HepG2 (cell line): ENCODE measurements around the gene FANCG. TPM values are rescaled to one million over a fixed set of nuclear protein-coding genes. Genes with fewer than 3 reads are reported as not detected.

Experiments used
- EEA1 ChIP-seq: sonication (generic); formaldehyde crosslinking; IDR thresholded peaks from 2 replicates; pipeline ENCODE4 v1.5.1; 2020; ENCODE audit warnings: mild to moderate bottlenecking, missing genetic modification reagents, borderline replicate concordance
- HNF4G ChIP-seq, 2 experiments: sonication (generic) in 1 of 2; formaldehyde crosslinking in 1 of 2; IDR thresholded peaks; 2 replicates each; pipeline versions ENCODE4 v1.4.0 to v1.6.1; 2011 to 2020; ENCODE audit warnings: borderline replicate concordance in 2 of 2, low read depth in 2 of 2, mild to moderate bottlenecking in 2 of 2, low read length in 1 of 2, missing genetic modification reagents in 1 of 2, moderate library complexity in 1 of 2
- HNRNPK ChIP-seq: fragments of 200-400 bp; formaldehyde crosslinking; IDR thresholded peaks from 2 replicates; pipeline ENCODE4 v1.6.1; 2018; ENCODE audit warnings: low read length, low read depth, moderate library complexity, mild to moderate bottlenecking; ENCODE audit not compliant: poor library complexity, severe bottlenecking
- HOXA7 ChIP-seq: sonication (generic); formaldehyde crosslinking; IDR thresholded peaks from 2 replicates; pipeline ENCODE4 v1.8.1; 2022; ENCODE audit warnings: mild to moderate bottlenecking, missing genetic modification reagents, moderate library complexity
- MATR3 ChIP-seq: sonication (generic); formaldehyde crosslinking; IDR thresholded peaks from 2 replicates; pipeline ENCODE4 v1.4.0; 2020; ENCODE audit warnings: missing genetic modification reagents
- MBD4 ChIP-seq: IDR thresholded peaks from 2 replicates; pipeline ENCODE4 v1.6.1; 2012; ENCODE audit warnings: low read length, inconsistent platforms, borderline replicate concordance
- MEIS1 ChIP-seq: sonication (generic); formaldehyde crosslinking; IDR thresholded peaks from 2 replicates; pipeline ENCODE4 v1.9.0; 2021; ENCODE audit warnings: mild to moderate bottlenecking, missing genetic modification reagents, moderate library complexity, borderline replicate concordance
- MZF1 ChIP-seq: sonication (generic); formaldehyde crosslinking; IDR thresholded peaks from 2 replicates; pipeline ENCODE4 v1.8.1; 2023; ENCODE audit warnings: mild to moderate bottlenecking, missing genetic modification reagents, borderline replicate concordance
- NFE2L2 ChIP-seq: fragments of 150-350 bp; IDR thresholded peaks from 2 replicates; pipeline ENCODE4 v1.6.1; 2014; ENCODE audit warnings: low read length
- RXRB ChIP-seq: IDR thresholded peaks from 2 replicates; pipeline ENCODE4 v1.6.1; 2016; ENCODE audit warnings: borderline replicate concordance, missing genetic modification reagents, missing compliant biosample characterization
- SOX5 ChIP-seq: IDR thresholded peaks from 2 replicates; pipeline ENCODE4 v1.6.1; 2016; ENCODE audit warnings: borderline replicate concordance
- SYNCRIP ChIP-seq: fragments of 200-400 bp; formaldehyde crosslinking; IDR thresholded peaks from 2 replicates; pipeline ENCODE4 v1.6.1; 2018; ENCODE audit warnings: mild to moderate bottlenecking, low read depth, low read length; ENCODE audit not compliant: insufficient read depth
- ZBTB21 ChIP-seq: sonication (generic); formaldehyde crosslinking; IDR thresholded peaks from 2 replicates; pipeline ENCODE4 v1.4.0; 2020; ENCODE audit warnings: missing genetic modification reagents
- ZBTB7A ChIP-seq: sonication (generic); formaldehyde crosslinking; IDR thresholded peaks from 2 replicates; pipeline ENCODE4 v1.8.0; 2022; ENCODE audit warnings: mild to moderate bottlenecking, missing genetic modification reagents
- ZFP36 ChIP-seq: fragments of 150-350 bp; IDR thresholded peaks from 2 replicates; pipeline ENCODE4 v1.6.1; 2018; ENCODE audit warnings: borderline replicate concordance, low read length, low read depth; ENCODE audit not compliant: partially characterized antibody
- ZIK1 ChIP-seq: sonication (generic); formaldehyde crosslinking; IDR thresholded peaks from 2 replicates; pipeline ENCODE4 v1.5.0; 2020; ENCODE audit warnings: mild to moderate bottlenecking, low read depth, missing genetic modification reagents, borderline replicate concordance
- ZMYM2 ChIP-seq: sonication (generic); formaldehyde crosslinking; IDR thresholded peaks from 2 replicates; pipeline ENCODE4 v1.8.0; 2022; ENCODE audit warnings: mild to moderate bottlenecking, missing genetic modification reagents
- ZNF251 ChIP-seq: sonication (generic); formaldehyde crosslinking; IDR thresholded peaks from 2 replicates; pipeline ENCODE4 v1.9.0; 2021; ENCODE audit warnings: mild to moderate bottlenecking, missing genetic modification reagents
- ZNF484 ChIP-seq: sonication (generic); formaldehyde crosslinking; IDR thresholded peaks from 2 replicates; pipeline ENCODE4 v1.5.1; 2020; ENCODE audit warnings: mild to moderate bottlenecking, low read depth, missing genetic modification reagents, borderline replicate concordance
- ZSCAN20 ChIP-seq: sonication (generic); formaldehyde crosslinking; IDR thresholded peaks from 2 replicates; pipeline ENCODE4 v1.4.0; 2020; ENCODE audit warnings: missing genetic modification reagents, mild to moderate bottlenecking, borderline replicate concordance
- polyA plus RNA-seq, 8 experiments: library from polyadenylated mRNA; depleted of rRNA in 3 of 8; stranded (reverse) in 7 of 8; unstranded in 1 of 8; fragments of >200 nt; fragmentation: Illumina TruSeq in 4 of 8; extraction: Trizol in 4 of 8; gene quantifications; 2 replicates each; pipeline versions ENCODE4 v1.2.1 to v1.2.3, GENCODE V29; 2011 to 2016; ENCODE audit warnings: low read depth in 4 of 8, missing spikeins in 1 of 8, mixed read lengths in 1 of 8; ENCODE audit not compliant: insufficient read depth in 1 of 8
- total RNA-seq, 5 experiments: library from RNA; depleted of rRNA; stranded (reverse); fragments of >200 nt; fragmentation: Illumina TruSeq; extraction: Trizol; gene quantifications; 2 replicates each; pipeline ENCODE4 v1.2.3, GENCODE V29; 2016; ENCODE audit warnings: low read depth in 1 of 5
- TF ChIP-seq, protein P1 (sequence below): sonication (generic); formaldehyde crosslinking; IDR thresholded peaks from 2 replicates; pipeline ENCODE4 v1.5.1; 2020; ENCODE audit warnings: missing genetic modification reagents, mild to moderate bottlenecking, borderline replicate concordance
- TF ChIP-seq, protein P2 (sequence below): sonication (generic); formaldehyde crosslinking; conservative IDR thresholded peaks from 2 replicates; pipeline ENCODE4 v1.8.0; 2022; ENCODE audit warnings: mild to moderate bottlenecking, moderate library complexity, missing genetic modification reagents

The FANCG gene
- total and polyA plus RNA-seq, 2 of the 13 experiments (the other 11 are each of a cell fraction or from before 2014, with no cell fraction given): 14.4 to 45.1 TPM

DNA sequence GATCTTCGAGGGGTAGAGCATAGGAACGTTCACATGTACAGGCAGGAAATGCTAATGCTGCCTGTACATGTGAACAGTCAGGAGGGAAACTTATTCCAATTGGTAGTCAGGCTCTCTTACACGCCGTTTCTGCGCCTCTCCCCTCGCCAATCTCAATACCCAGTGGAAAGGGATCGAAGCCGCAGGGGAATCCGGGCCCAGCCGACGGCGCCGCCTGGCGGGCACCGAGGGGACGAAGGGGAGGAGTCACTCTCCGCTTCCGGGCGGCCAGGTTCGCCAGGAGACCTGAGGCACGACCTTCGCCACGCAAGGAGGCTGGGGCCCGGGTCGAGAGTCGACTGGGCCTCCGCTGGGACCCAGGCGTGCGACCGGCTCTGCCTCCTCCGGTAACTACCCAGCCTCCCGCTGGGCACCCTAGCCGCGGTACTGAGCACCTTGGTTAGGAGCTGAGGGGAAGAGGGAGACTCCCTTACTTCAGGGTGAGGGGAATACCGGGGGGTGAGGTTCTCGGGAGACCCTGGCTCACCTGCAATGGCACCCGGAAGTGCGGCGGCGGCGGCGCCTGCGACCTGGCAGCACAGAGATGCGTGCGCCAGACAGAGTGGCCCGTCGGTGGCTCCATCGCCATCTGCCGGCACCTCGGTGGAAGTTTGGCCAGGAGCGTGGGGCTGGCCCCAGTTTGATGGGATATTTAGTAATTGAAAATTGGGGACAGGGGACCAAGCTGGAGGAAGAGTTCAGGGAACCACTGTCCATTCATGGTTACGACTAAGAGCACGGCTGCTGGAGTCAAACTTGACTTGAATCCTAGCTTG lies 16.5 kb upstream of the FANCG start, which contains the start of gene PIGO (continued):
- peak; percentile 71 for TF ChIP-seq ZSCAN20 (CRISPR knock-in tag)
- TF ChIP-seq ZFP36: no peak
- TF ChIP-seq ZIK1: peak; percentile 49; the same call in 1 of the 2 replicates
- TF ChIP-seq, protein P1, sequence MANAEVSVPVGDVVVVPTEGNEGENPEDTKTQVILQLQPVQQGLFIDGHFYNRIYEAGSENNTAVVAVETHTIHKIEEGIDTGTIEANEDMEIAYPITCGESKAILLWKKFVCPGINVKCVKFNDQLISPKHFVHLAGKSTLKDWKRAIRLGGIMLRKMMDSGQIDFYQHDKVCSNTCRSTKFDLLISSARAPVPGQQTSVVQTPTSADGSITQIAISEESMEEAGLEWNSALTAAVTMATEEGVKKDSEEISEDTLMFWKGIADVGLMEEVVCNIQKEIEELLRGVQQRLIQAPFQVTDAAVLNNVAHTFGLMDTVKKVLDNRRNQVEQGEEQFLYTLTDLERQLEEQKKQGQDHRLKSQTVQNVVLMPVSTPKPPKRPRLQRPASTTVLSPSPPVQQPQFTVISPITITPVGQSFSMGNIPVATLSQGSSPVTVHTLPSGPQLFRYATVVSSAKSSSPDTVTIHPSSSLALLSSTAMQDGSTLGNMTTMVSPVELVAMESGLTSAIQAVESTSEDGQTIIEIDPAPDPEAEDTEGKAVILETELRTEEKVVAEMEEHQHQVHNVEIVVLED (CRISPR knock-in tag): peak; percentile 94
- peak; percentile 99 for TF ChIP-seq MZF1 (CRISPR knock-in tag)
- TF ChIP-seq SYNCRIP: no peak
- TF ChIP-seq HOXA7 (CRISPR knock-in tag): no peak
- no peak for TF ChIP-seq MATR3 (CRISPR knock-in tag)
- TF ChIP-seq, protein P2, sequence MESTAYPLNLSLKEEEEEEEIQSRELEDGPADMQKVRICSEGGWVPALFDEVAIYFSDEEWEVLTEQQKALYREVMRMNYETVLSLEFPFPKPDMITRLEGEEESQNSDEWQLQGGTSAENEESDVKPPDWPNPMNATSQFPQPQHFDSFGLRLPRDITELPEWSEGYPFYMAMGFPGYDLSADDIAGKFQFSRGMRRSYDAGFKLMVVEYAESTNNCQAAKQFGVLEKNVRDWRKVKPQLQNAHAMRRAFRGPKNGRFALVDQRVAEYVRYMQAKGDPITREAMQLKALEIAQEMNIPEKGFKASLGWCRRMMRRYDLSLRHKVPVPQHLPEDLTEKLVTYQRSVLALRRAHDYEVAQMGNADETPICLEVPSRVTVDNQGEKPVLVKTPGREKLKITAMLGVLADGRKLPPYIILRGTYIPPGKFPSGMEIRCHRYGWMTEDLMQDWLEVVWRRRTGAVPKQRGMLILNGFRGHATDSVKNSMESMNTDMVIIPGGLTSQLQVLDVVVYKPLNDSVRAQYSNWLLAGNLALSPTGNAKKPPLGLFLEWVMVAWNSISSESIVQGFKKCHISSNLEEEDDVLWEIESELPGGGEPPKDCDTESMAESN (CRISPR knock-in tag): peak; percentile 60
- peak; percentile 52 for TF ChIP-seq HNRNPK
- TF ChIP-seq NFE2L2: no peak
- no peak for TF ChIP-seq EEA1
- TF ChIP-seq MEIS1: peak; percentile 95
- no peak; the same call in 1 of the 2 replicates for TF ChIP-seq ZMYM2 (CRISPR knock-in tag)
- peak; percentile 47; the same call in 1 of the 2 replicates for TF ChIP-seq RXRB (CRISPR knock-in tag)
- no peak for TF ChIP-seq HNF4G (IDR thresholded peaks at IDR 0.05; ENCODE audit: borderline replicate concordance, low read depth, low read length)
- 0 out of 2 replicates have a peak, but pooled peaks have one; percentile 32 for TF ChIP-seq HNF4G (CRISPR knock-in tag; IDR thresholded peaks at IDR 0.05; ENCODE audit: borderline replicate concordance, low read depth)
- peak; percentile 93; the same call in 1 of the 2 replicates for TF ChIP-seq ZNF251 (CRISPR knock-in tag)
- TF ChIP-seq ZBTB21: peak; percentile 41; the same call in 1 of the 2 replicates
- no peak for TF ChIP-seq MBD4
- peak; percentile 18; the same call in 1 of the 2 replicates for TF ChIP-seq SOX5 (CRISPR knock-in tag)
- TF ChIP-seq ZNF484: no peak
- peak; percentile 12; the same call in 1 of the 2 replicates for TF ChIP-seq ZBTB7A (CRISPR knock-in tag)
